ENCODE data around the gene LAMTOR3.

- TF ChIP-seq, protein P1, sequence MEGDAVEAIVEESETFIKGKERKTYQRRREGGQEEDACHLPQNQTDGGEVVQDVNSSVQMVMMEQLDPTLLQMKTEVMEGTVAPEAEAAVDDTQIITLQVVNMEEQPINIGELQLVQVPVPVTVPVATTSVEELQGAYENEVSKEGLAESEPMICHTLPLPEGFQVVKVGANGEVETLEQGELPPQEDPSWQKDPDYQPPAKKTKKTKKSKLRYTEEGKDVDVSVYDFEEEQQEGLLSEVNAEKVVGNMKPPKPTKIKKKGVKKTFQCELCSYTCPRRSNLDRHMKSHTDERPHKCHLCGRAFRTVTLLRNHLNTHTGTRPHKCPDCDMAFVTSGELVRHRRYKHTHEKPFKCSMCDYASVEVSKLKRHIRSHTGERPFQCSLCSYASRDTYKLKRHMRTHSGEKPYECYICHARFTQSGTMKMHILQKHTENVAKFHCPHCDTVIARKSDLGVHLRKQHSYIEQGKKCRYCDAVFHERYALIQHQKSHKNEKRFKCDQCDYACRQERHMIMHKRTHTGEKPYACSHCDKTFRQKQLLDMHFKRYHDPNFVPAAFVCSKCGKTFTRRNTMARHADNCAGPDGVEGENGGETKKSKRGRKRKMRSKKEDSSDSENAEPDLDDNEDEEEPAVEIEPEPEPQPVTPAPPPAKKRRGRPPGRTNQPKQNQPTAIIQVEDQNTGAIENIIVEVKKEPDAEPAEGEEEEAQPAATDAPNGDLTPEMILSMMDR (optimal IDR thresholded peaks at IDR 0.05 in 1 of 3, IDR thresholded peaks at IDR 0.05 in 1 of 3, conservative IDR thresholded peaks at IDR 0.05 in 1 of 3; ENCODE audit: extremely low read depth in 1 of 3, insufficient read depth in 2 of 3, low read length in 3 of 3), result no peak
- TF ChIP-seq EZH2 (IDR thresholded peaks at IDR 0.05; ENCODE audit: low read length), result no peak
Measured at GRCh38 chr4:99845179-99845578, 49.0 kb downstream of the LAMTOR3 start.

All from keratinocyte (primary cell).